DOHH2 (cell line): ENCODE measurements around the gene HNRNPLL.

Experiments
- H3F3A ChIP-seq: fragments of 200-600 bp; sonication (generic), shearing (Covaris generic); 2 replicates; pipeline ENCODE4 v1.6.0; 2016; ENCODE audit warnings: antibody characterized with exemption, mild to moderate bottlenecking; ENCODE audit not compliant: control insufficient read depth, insufficient read depth
- H3K27ac ChIP-seq: fragments of 200-600 bp; sonication (generic); 2 replicates; pipeline ENCODE4 v1.5.1; 2014; ENCODE audit warnings: low read depth, mild to moderate bottlenecking, low read length, moderate library complexity
- H3K27me3 ChIP-seq: fragments of 200-600 bp; sonication (generic); 2 replicates; pipeline ENCODE4 v1.6.1; 2014; ENCODE audit warnings: mild to moderate bottlenecking, low read length, mixed read lengths; ENCODE audit not compliant: control insufficient read depth
- H3K36me3 ChIP-seq: fragments of 200-600 bp; sonication (generic); 2 replicates; pipeline ENCODE4 v1.6.1; 2014; ENCODE audit warnings: mild to moderate bottlenecking, low read length, moderate library complexity, mixed read lengths; ENCODE audit not compliant: control insufficient read depth
- H3K4me1 ChIP-seq: fragments of 200-600 bp; sonication (generic); 2 replicates; pipeline ENCODE4 v1.6.1; 2014; ENCODE audit warnings: mild to moderate bottlenecking, low read length, mixed read lengths; ENCODE audit not compliant: control insufficient read depth
- H3K4me2 ChIP-seq: fragments of 200-600 bp; sonication (generic); 2 replicates; pipeline ENCODE4 v1.6.0; 2014; ENCODE audit warnings: mild to moderate bottlenecking, low read length, moderate library complexity
- H3K4me3 ChIP-seq: fragments of 200-600 bp; sonication (generic); 2 replicates; pipeline ENCODE4 v1.5.1; 2014; ENCODE audit warnings: mild to moderate bottlenecking, low read length, mixed read lengths
- H3K79me2 ChIP-seq: fragments of 200-600 bp; sonication (generic); 2 replicates; pipeline ENCODE4 v1.6.1; 2014; ENCODE audit warnings: mild to moderate bottlenecking, low read length, mixed read lengths; ENCODE audit not compliant: control insufficient read depth
- H3K9me2 ChIP-seq: fragments of 200-600 bp; sonication (generic); replicated peaks from 2 replicates; pipeline ENCODE4 v1.6.1; 2014; ENCODE audit warnings: mild to moderate bottlenecking, low read length, mixed read lengths; ENCODE audit not compliant: control insufficient read depth
- H3K9me3 ChIP-seq: fragments of 200-600 bp; sonication (generic); 2 replicates; pipeline ENCODE4 v1.6.1; 2014; ENCODE audit warnings: antibody characterized with exemption, low read length, mixed read lengths; ENCODE audit not compliant: control insufficient read depth, insufficient read depth
- H4K20me1 ChIP-seq: fragments of 200-600 bp; sonication (generic); 2 replicates; pipeline ENCODE4 v1.6.0; 2014; ENCODE audit warnings: low read depth, mild to moderate bottlenecking, antibody characterized with exemption, low read length, moderate library complexity; ENCODE audit not compliant: control insufficient read depth, insufficient read depth
- EZH2phosphoT487 ChIP-seq: fragments of 200-600 bp; sonication (generic); IDR thresholded peaks from 2 replicates; pipeline ENCODE4 v1.6.1; 2017; ENCODE audit warnings: borderline replicate concordance, mild to moderate bottlenecking, antibody characterized with exemption, low read length, moderate library complexity, mixed read lengths
- TF ChIP-seq, protein P1 (sequence below): fragments of 200-600 bp; sonication (generic); IDR thresholded peaks from one replicate; pipeline ENCODE4 v1.5.1; 2014; ENCODE audit warnings: antibody characterized with exemption, mild to moderate bottlenecking, low read depth, low read length; ENCODE audit not compliant: poor library complexity, severe bottlenecking

Gene HNRNPLL

DNA sequence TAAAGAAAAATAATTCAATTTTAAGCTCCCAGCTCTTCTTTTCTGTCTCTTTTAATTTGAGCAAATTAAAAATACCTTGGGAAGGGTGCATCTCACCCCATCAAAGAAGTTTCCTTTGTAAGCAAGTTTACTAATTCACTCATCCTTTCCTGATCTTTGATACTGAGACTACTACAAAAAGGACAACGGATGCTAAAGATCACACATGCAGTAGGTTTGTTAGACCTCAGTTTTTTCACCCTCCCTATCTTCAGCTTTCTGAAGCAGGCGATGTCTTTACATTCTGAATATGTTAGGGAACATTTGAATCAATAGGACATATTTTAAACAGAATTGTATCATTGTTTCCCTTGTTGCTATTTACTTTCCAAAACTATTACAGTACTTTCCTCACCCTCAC is 6.0 kb upstream of the HNRNPLL start:
- H3K4me2 ChIP-seq = no peak overlapping the region
- H3K4me1 ChIP-seq = peaks cover 32% of the 10 kb centered on the region
- H3F3A ChIP-seq = peaks cover 9% of the 10 kb centered on the region

DNA sequence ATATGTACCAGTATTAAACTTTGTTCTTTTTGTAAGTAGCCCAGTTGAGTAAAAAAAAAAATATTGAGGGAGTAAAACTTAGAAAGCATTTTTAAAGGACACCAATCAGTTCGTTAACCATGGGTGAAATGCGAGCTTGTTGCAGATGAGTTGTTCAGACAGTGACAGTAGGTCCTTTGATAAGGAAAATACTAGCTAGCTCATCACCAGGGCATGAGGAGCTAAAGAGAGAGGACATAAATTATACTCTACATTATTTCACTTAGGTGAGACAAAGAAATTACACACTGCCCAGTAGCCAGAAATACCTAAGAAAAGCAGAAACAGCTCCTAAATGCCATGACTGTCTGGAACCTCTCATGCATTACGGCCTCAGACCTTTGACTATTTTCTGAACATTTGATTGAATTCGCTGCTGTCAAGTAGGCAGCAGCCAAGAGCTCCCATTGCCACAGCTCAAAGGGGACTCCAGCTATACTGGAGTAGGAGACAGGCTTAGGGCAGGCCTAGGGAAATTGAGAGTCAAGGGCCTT is 2.6 kb upstream of the HNRNPLL start:
- Histone ChIP-seq H3K36me3 (no peaks in the 10 kb centered on the region), H3K4me1 (peaks cover 50% of the 10 kb centered on the region), H3K9me2 (no peaks in the 10 kb centered on the region), H3K27me3 (peaks cover 82% of the 10 kb centered on the region), H3K4me2 (no peak overlapping the region), H4K20me1 (peaks cover 9% of the 10 kb centered on the region; the same call in 1 of the 2 replicates), H3K9me3 (peaks cover 8% of the 10 kb centered on the region), H3K27ac (no peak overlapping the region), H3K4me3 (no peak overlapping the region), H3F3A (peaks cover 19% of the 10 kb centered on the region), H3K79me2 (no peaks in the 10 kb centered on the region)
- no peak for TF ChIP-seq EZH2phosphoT487
- TF ChIP-seq, protein P1, sequence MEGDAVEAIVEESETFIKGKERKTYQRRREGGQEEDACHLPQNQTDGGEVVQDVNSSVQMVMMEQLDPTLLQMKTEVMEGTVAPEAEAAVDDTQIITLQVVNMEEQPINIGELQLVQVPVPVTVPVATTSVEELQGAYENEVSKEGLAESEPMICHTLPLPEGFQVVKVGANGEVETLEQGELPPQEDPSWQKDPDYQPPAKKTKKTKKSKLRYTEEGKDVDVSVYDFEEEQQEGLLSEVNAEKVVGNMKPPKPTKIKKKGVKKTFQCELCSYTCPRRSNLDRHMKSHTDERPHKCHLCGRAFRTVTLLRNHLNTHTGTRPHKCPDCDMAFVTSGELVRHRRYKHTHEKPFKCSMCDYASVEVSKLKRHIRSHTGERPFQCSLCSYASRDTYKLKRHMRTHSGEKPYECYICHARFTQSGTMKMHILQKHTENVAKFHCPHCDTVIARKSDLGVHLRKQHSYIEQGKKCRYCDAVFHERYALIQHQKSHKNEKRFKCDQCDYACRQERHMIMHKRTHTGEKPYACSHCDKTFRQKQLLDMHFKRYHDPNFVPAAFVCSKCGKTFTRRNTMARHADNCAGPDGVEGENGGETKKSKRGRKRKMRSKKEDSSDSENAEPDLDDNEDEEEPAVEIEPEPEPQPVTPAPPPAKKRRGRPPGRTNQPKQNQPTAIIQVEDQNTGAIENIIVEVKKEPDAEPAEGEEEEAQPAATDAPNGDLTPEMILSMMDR = no peak

More for the DNA sequence above, 6.0 kb upstream of the HNRNPLL start:
- H3K27me3 ChIP-seq = peaks cover 79% of the 10 kb centered on the region
- no peaks in the 10 kb centered on the region for H3K79me2 ChIP-seq
- peaks cover 10% of the 10 kb centered on the region for H4K20me1 ChIP-seq
- TF ChIP-seq, protein P1 = no peak
- TF ChIP-seq EZH2phosphoT487 = 0 out of 2 replicates have a peak, but pooled peaks have one; percentile 17
- H3K36me3 ChIP-seq = no peaks in the 10 kb centered on the region
- peaks cover 8% of the 10 kb centered on the region for H3K9me3 ChIP-seq
- H3K27ac ChIP-seq = no peak overlapping the region
- H3K9me2 ChIP-seq = no peaks in the 10 kb centered on the region
- H3K4me3 ChIP-seq = no peak overlapping the region

DNA sequence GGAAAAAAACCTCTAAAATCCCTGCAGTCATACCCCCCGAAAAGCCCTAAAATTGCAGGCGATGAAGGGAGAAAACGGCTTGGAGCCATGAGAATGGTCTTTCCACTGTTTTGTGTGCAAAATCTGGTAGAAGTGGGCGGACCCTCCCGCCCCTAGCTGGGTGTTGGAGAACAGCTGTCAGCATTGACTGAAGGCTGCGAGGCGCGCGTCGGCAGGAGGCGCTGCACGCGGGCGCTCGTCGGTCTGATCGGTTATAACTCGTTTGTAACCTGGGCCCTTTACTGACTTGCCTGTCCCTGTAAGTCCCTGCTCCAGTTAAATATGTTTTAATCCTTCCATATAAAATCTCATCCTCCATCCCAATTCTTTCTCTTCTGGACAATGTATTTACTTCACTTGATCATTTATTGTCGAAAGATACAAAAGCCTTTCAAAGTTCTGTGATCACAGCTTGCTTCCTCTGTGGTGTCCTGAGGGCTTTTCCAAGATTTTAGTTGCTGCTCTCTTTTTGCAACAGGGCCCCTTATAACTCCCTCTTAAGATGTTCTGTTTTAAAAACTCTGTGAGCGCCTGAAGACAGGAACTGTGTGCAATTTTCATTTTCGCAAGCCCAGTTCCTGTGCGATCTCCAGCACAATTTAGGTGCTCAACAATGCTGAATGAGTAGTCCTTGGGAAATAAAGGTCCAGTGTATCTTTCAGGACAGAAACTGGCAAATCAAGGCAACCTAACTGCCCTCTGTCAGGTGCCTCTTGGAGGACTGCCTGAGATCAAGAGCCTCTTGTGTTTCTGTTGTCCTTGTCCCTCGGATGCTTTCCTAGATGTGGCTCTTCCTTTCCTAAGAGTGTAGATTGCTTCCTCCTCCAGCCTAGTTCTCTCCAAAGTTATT is 918 bp upstream of the HNRNPLL start:
- H3K4me1 ChIP-seq = peaks cover 49% of the 10 kb centered on the region

More for the DNA sequence above, 918 bp upstream of the HNRNPLL start:
- no peaks in the 10 kb centered on the region for H3K9me2 ChIP-seq
- peaks cover 9% of the 10 kb centered on the region; the same call in 1 of the 2 replicates for H4K20me1 ChIP-seq
- H3K4me3 ChIP-seq = peak overlapping the region; percentile 74
- no peak overlapping the region for H3K27ac ChIP-seq
- H3K36me3 ChIP-seq = no peaks in the 10 kb centered on the region
- no peak for TF ChIP-seq EZH2phosphoT487
- TF ChIP-seq, protein P1 = peak; percentile 84
- peak overlapping the region; percentile 86 for H3K4me2 ChIP-seq
- peaks cover 19% of the 10 kb centered on the region for H3F3A ChIP-seq
- H3K9me3 ChIP-seq = peaks cover under 1% of the 10 kb centered on the region
- peaks cover 82% of the 10 kb centered on the region for H3K27me3 ChIP-seq
- no peaks in the 10 kb centered on the region for H3K79me2 ChIP-seq
